H1 (cell line): ENCODE data around the gene JOSD1.

Experiments used
- BRCA1 ChIP-seq: IDR thresholded peaks from 2 replicates; pipeline ENCODE4 v1.6.1; 2012; ENCODE audit warnings: low read depth, low read length, improper control_type of control experiment
- CTCF ChIP-seq, 3 experiments: IDR thresholded peaks; 1 replicate in 2 of 3; 2 replicates in 1 of 3; pipeline versions ENCODE4 v1.5.1 to v1.6.1; 2011; ENCODE audit warnings: low read length in 3 of 3, mild to moderate bottlenecking in 3 of 3, inconsistent platforms in 2 of 3, low read depth in 1 of 3, moderate library complexity in 1 of 3; ENCODE audit not compliant: insufficient read depth in 1 of 3; ENCODE audit errors: control extremely low read depth in 1 of 3
- EZH2 ChIP-seq: fragments of 200-600 bp; sonication (generic); IDR thresholded peaks from 2 replicates; pipeline ENCODE4 v1.7.1; 2012; ENCODE audit warnings: low read depth, mild to moderate bottlenecking, moderate library complexity, low read length, inconsistent platforms; ENCODE audit not compliant: severe bottlenecking
- PHF8 ChIP-seq: fragments of 200-600 bp; sonication (generic); conservative IDR thresholded peaks from 2 replicates; pipeline ENCODE4 v1.7.1; 2012; ENCODE audit warnings: low read depth, mild to moderate bottlenecking, inconsistent platforms, low read length, moderate library complexity
- POLR2AphosphoS5 ChIP-seq: IDR thresholded peaks from 2 replicates; pipeline ENCODE4 v1.6.1; 2011; ENCODE audit warnings: low read depth, low read length
- SIN3A ChIP-seq, 2 experiments: IDR thresholded peaks in 1 of 2; conservative IDR thresholded peaks in 1 of 2; 2 replicates each; pipeline ENCODE4 v1.6.1; 2011 to 2012; ENCODE audit warnings: low read length in 2 of 2, improper control_type of control experiment in 1 of 2, low read depth in 1 of 2, mild to moderate bottlenecking in 1 of 2
- TEAD4 ChIP-seq: IDR thresholded peaks from 2 replicates; pipeline ENCODE4 v1.6.1; 2012; ENCODE audit warnings: low read depth, low read length, inconsistent platforms, mixed read lengths

DNA sequence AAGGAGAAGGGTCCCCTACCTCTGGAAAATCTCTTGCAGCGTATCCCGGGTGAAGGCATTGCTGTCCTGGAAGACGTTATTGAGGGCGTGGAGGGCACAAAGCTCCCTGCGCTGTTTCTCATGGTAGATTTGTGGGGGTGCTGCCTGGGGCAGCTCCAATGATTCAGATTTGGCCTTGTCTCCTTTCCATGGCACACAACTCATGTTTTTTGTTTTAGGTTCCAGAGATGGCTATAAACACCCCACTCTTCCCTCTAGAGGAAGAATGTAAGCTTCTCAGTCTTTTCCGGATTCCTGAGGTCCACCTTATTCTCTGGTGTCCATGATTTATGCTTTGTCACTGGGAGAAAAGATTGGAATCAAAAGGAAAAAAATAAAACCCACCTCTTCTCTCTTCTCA lies 959 bp downstream of the JOSD1 start:
- TF ChIP-seq CTCF (IDR thresholded peaks at IDR 0.05; ENCODE audit: control extremely low read depth in 1 of 3, insufficient read depth in 1 of 3, low read depth in 1 of 3, low read length in 3 of 3): no peak
- TF ChIP-seq POLR2AphosphoS5: no peak
- TF ChIP-seq TEAD4: no peak
- no peak for TF ChIP-seq PHF8
- no peak for TF ChIP-seq BRCA1
- no peak for TF ChIP-seq EZH2
- no peak for TF ChIP-seq SIN3A (conservative IDR thresholded peaks at IDR 0.05 in 1 of 2, IDR thresholded peaks at IDR 0.05 in 1 of 2; ENCODE audit: low read depth in 1 of 2, low read length in 2 of 2)
